ENCODE results near the gene PTBP1. TPM values are rescaled to one million over a fixed set of nuclear protein-coding genes. Genes with fewer than 3 reads are reported as not detected.

The PTBP1 gene
- total and polyA plus RNA-seq, 2 donors (not counting 3 experiments of a cell fraction or from before 2014, with no cell fraction given), result 382 to 623 TPM

- peaks cover 32% of the 10 kb centered on the region for H3K79me2 ChIP-seq (ENCODE audit: control insufficient read depth, insufficient read depth, low read length)
- peaks cover 29% of the 10 kb centered on the region for H3K4me1 ChIP-seq (ENCODE audit: control insufficient read depth, extremely low read depth, insufficient read depth, low read length)
- no TSS peak for BruUV-seq (replicated peaks)
- no peaks in the 10 kb centered on the region for H4K20me1 ChIP-seq (replicated peaks; ENCODE audit: control insufficient read depth, extremely low read depth, insufficient read depth, low read length)
- H3K9ac ChIP-seq (replicated peaks; ENCODE audit: extremely low read depth, insufficient read depth, low read length), result peak overlapping the region; percentile 78
- H3K4me3 ChIP-seq (replicated peaks in 1 of 3; ENCODE audit: insufficient read depth in 1 of 3, low read depth in 1 of 3, low read length in 3 of 3), result peak overlapping the region in 2 of 3 experiments; percentile 45 to 47
- no peak for DNase-seq (ENCODE audit: low read depth, low spot score)
- no peak overlapping the region for H3K27ac ChIP-seq (ENCODE audit: insufficient read depth, low read depth, low read length)
- no peak for FAIRE-seq
- no peak for TF ChIP-seq EZH2 (IDR thresholded peaks at IDR 0.05; ENCODE audit: borderline replicate concordance, low read depth, low read length, severe bottlenecking)
- no peak for TF ChIP-seq MAX (IDR thresholded peaks at IDR 0.05; ENCODE audit: insufficient read depth, insufficient read length)
- TF ChIP-seq MYC (IDR thresholded peaks at IDR 0.05; ENCODE audit: low read depth, low read length), result no peak
- TF ChIP-seq FOS (IDR thresholded peaks at IDR 0.05; ENCODE audit: borderline replicate concordance, insufficient read depth, low read length), result no peak
- no peak for TF ChIP-seq GATA2 (IDR thresholded peaks at IDR 0.05; ENCODE audit: insufficient read depth, insufficient read length, low read depth, low read length)
- no peak for TF ChIP-seq JUN (IDR thresholded peaks at IDR 0.05; ENCODE audit: borderline replicate concordance, insufficient read depth, insufficient read length, low read depth)
- no peak for TF ChIP-seq CTCF (IDR thresholded peaks at IDR 0.05; ENCODE audit: extremely low read depth in 1 of 2, insufficient read depth in 1 of 2, low read depth in 1 of 2, low read length in 2 of 2)
- TF ChIP-seq POLR2AphosphoS5 (IDR thresholded peaks at IDR 0.05; ENCODE audit: insufficient read depth, low read depth, low read length), result no peak
- TF ChIP-seq POLR2A (IDR thresholded peaks at IDR 0.05; ENCODE audit: low read depth, low read length), result no peak
- no peak overlapping the region for H2AFZ ChIP-seq (ENCODE audit: low read depth, low read length)
- H3K4me2 ChIP-seq (ENCODE audit: insufficient read depth, low read length), result peak overlapping the region; percentile 40
- H3K27me3 ChIP-seq (ENCODE audit: control insufficient read depth in 2 of 2, insufficient read depth in 2 of 2, low read length in 2 of 2), result no peaks in the 10 kb centered on the region
- CTCF ChIA-PET, result interaction anchor here (0.5 kb wide), 1 partner anchor 26 kb away, joined by 3 read pairs; no protein-coding TSS in a partner anchor
- H3K9me3 ChIP-seq (replicated peaks; ENCODE audit: control insufficient read depth, insufficient read depth, low read length), result no peaks in the 10 kb centered on the region
- dilution Hi-C loops (cut with MboI; ENCODE audit: extremely low pct_ligation_motif_present, low sequenced_read_pairs), result no loop called here
- peaks cover 4 to 12% of the 10 kb centered on the region in 2 experiments for H3K36me3 ChIP-seq (ENCODE audit: control insufficient read depth in 2 of 2, extremely low read depth in 1 of 2, insufficient read depth in 2 of 2, low read length in 2 of 2)
- POLR2A ChIA-PET, result interaction anchor here (1.3 kb wide), 1 partner anchor 12 kb away, joined by 4 read pairs; no protein-coding TSS in a partner anchor
- H3K9me1 ChIP-seq (replicated peaks; ENCODE audit: control insufficient read depth, extremely low read depth, insufficient read depth, low read length), result no peaks in the 10 kb centered on the region
- intact Hi-C loops (cut with micrococcal nuclease), result loop anchor here (10.0 kb wide), 1 partner anchor 449 kb away; the partner anchor contains the start of genes ATP5F1D and MIDN
Observed at GRCh38 chr19:795691-796581, 1.3 kb upstream of the PTBP1 start.

Measured in endothelial cell of umbilical vein (primary cell).